ENCODE data around the gene MEPE. TPM values are rescaled to one million over a fixed set of nuclear protein-coding genes. Genes with fewer than 3 reads are reported as not detected.
"Not testable (repeated sequence)": the region's sequence is repeated elsewhere in the genome, so short reads cannot be mapped to it uniquely, and the experiment has no call there.

The MEPE gene
- total RNA-seq, 1 donor from 2014 or later = not detected

GRCh38 chr4:87882861-87883260 lies 50.1 kb downstream of the MEPE start:
- DNase-seq (ENCODE audit: low spot score) = no peak

DNA sequence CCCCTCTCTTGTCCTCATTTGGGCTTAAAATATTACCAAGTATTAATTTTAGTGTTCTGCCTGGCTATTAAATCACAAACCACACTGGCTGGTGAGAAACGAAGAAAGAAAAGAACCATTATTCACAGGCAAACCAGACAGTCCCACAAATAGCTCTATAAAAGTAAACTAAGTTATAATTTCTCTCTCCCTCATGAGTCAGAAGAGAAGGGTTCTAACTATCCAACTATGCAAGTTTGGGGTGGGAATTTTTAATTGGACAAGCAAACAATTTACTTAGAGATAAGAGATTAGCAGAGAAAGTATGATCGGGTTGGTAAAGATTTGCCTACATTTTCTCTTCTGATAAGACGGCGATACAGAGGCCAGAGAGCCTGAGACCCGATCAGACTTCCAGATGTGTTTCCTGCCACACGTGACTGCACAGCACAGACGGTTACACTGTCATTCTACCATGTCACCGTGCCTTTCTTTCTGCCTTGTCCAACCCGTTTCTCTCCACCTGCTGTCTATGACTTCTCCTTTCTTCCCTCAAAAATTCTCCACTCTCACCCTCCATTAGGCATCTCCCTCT lies 52.3 kb downstream of the MEPE start:
- no peak for DNase-seq (ENCODE audit: low spot score)

DNA sequence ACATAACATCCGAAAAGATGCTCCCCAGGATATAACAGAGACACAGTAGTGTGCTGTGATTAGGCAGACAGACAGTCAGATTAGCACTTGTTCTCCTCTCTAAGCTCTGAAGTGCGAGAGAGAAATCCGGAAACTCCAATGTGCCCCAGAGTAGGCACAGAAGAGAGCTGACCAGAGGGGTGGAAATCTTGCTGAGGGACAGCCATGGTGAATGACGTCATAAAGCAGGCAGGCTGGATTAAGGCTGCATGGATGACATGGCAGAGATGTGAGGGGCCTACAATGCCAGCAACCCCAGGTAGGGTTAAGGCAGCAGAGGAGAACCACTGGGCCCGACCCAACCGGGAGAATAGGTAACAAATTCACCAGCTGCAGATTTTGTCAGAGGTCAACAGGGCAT lies 53.3 kb downstream of the MEPE start:
- no peak for DNase-seq (ENCODE audit: low spot score)

- not testable (repeated sequence) for DNase-seq (ENCODE audit: low spot score)
Observed at GRCh38 chr4:87890753-87891152, 58.0 kb downstream of the MEPE start.

DNA sequence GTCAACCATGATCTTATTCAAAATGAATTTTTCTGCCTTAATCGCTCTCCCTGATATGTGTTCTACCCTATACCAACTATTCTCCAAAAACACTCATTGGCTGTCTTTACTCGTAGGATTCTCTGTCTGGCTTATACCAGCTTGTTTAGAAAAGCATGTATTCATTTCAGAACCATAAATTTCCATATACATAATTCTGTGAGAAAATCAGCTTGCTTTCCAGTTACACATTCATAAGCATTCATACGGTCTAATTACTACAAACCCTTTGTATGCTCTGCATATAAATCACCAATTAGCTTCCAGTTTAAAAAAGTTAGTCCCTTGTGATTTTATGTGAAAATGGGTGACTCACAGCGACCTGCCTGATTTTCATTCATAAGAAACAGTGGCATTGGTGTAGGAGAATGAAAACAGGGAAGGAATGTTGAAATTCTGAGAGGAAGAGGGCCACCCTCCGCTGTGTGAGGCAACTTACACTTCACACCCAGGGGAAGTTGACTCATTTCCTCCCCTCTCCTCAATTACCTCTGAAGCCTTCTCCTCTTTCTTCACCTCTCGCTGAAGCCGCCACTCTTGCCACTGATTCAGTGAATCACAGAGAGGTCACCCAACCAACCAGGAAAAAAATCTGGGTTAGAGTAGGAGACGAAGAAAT lies 63.3 kb downstream of the MEPE start:
- DNase-seq (ENCODE audit: low spot score) = no peak

Other genes starting within 250 kb of the MEPE start
- not detected for gene DSPP, start 224.4 kb upstream of the MEPE start, total RNA-seq
- gene DMP1, start 182.7 kb upstream of the MEPE start, total RNA-seq = not detected
- 2.1 TPM for gene IBSP, start 33.4 kb upstream of the MEPE start, total RNA-seq
- 3,399 TPM for gene SPP1, start 142.7 kb downstream of the MEPE start, total RNA-seq
- 38.4 TPM for gene PKD2, start 174.7 kb downstream of the MEPE start, total RNA-seq

Data from mucosa of gallbladder (tissue), 1 donor.